GM13976 (cell line): Measurements from ENCODE around the gene TBC1D22A.

Experiments
- DNase-seq: peaks from one replicate; pipeline ENCODE4 v3.0.0; 2012; ENCODE audit warnings: low spot score
- in situ Hi-C: fragments of 300-500 bp; cut with MboI; formaldehyde crosslinking; loops from one replicate; pipeline ENCODE4 v1.12.0; 2022; ENCODE audit warnings: low sequenced_read_pairs, mixed read lengths, inconsistent platforms; ENCODE audit not compliant: unreplicated experiment
- TF ChIP-seq, protein P1 (sequence below): IDR thresholded peaks from 2 replicates; pipeline ENCODE4 v1.5.1; 2012; ENCODE audit warnings: borderline replicate concordance, mild to moderate bottlenecking; ENCODE audit not compliant: insufficient read depth; ENCODE audit errors: extremely low read depth, missing control alignments, control extremely low read depth

The TBC1D22A gene

DNA sequence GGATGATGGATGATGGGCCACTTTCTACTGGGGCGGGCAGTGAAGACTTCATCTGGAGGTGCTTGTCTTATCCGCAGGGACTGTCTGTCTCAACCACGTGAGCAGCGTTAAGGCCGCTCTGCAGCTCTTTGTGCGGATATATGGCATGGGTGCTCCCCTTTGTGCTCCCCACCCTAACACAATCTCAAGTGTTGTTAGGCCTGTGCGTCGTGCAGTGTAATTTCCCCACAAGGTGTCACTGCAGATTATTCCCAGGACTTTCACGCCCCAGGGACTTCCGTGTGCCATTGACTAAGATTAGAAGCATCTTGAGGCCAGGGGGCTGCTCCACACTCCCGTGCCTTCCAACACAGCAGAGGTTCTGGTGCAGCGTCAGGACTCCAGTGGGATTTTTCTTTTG, 65.3 kb downstream of the TBC1D22A start:
- TF ChIP-seq, protein P1, sequence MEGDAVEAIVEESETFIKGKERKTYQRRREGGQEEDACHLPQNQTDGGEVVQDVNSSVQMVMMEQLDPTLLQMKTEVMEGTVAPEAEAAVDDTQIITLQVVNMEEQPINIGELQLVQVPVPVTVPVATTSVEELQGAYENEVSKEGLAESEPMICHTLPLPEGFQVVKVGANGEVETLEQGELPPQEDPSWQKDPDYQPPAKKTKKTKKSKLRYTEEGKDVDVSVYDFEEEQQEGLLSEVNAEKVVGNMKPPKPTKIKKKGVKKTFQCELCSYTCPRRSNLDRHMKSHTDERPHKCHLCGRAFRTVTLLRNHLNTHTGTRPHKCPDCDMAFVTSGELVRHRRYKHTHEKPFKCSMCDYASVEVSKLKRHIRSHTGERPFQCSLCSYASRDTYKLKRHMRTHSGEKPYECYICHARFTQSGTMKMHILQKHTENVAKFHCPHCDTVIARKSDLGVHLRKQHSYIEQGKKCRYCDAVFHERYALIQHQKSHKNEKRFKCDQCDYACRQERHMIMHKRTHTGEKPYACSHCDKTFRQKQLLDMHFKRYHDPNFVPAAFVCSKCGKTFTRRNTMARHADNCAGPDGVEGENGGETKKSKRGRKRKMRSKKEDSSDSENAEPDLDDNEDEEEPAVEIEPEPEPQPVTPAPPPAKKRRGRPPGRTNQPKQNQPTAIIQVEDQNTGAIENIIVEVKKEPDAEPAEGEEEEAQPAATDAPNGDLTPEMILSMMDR, result no peak
- DNase-seq, result no peak
- in situ Hi-C loops, result no loop called here

DNA sequence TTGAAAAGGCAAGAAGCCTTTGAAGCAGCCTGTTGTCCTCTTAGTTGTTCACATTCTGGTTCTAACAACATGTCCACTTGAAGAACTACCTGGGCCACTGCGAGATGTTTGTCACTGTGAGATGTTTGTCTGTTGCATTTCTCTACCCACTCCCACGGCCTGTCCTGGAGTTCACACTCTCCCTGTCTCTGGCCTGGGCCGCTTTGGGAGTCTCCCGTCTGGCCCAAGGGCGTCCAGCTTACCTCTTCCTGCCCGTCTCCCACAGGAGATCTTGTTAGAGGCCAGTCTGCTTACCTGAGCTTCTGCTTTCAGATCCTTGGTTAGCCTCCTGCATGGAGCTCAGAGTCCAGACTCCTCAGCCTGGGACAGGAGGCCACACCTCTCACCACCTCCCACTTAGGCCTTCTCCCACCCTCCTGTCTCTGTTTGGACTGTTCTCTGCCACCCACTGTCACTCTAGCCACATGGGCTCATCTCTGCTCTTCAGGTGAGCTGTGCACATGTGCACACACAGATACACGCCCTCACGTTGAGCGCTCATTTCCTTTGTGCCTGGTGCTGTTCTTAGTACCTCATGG, 66.0 kb downstream of the TBC1D22A start:
- DNase-seq, result no peak
- TF ChIP-seq, protein P1, result no peak
- in situ Hi-C loops, result no loop called here

DNA sequence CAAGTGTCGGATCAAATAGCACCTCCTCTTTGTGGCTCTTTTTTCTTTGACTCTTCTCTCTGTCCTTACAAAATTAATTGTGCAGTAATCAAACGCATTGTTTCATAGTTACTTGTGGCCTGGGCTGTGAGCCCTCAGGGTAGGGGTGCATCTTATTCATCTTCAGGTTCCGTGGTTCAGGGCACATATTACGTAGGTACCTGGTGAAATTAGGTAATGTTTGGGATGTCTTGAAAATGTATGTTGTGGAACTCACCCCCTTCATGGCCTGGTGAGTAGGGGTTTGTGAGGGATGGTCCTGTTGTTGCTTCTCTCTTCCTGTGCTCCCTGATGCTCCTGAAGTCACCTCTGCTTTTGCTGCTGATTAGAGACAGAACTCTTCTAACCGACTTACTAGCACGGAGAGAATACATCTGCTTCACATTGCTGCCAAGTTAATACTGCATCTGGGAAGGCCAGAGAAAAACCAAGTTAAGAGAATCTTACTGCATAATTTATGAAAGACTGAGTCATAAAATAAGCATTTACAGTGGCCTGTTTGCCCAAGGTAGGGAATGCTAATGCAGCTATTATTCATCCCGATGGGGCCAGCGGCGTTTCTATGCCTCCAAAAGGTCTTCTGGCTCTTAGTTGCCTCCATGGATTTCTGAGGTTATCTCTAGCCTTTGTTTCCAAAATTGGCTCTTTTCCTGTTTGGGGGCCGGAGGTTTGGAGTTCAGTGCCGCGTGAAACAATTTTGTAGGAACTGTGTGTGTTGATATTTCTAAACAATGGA, 66.9 kb downstream of the TBC1D22A start:
- DNase-seq, result no peak
- TF ChIP-seq, protein P1, result no peak
- in situ Hi-C loops, result no loop called here

DNA sequence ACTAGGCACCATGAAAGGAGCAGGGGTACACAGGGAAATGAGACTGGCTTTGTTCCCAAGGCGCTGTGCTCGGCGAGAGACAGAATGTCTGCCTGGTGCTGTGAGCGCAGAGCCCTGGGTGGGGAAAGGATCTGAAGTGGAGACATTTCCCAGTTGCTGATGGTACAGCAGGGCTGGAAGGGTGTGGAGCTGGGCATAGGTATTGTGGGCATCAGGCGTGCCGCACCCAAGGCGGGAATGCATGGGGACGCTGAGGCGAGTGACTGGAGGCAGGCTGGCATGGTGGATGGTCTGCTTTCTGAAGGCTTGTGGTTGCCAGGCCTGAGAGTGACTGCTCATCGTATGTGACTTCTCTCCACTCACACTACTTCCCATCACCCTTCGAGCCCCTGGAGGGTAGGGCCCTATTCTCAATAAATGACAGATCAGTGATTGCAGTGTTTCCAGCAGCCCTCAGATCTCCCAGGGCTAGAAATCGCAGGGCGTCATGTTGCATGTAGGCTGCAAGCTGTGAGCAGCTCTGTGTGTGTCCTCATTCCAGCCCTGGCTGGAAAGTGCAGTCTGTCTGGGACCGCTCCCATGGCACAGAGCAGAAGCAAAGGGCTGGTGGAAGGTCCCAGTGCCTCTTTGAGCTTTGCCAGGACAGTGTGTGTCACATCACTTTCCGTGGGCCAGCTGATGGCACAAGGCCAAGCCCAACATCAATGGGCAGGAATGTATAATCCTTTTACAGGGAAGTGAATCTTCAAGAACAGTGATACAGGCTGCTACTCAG, 67.7 kb downstream of the TBC1D22A start:
- TF ChIP-seq, protein P1, result no peak
- no peak for DNase-seq
- in situ Hi-C loops, result no loop called here

DNA sequence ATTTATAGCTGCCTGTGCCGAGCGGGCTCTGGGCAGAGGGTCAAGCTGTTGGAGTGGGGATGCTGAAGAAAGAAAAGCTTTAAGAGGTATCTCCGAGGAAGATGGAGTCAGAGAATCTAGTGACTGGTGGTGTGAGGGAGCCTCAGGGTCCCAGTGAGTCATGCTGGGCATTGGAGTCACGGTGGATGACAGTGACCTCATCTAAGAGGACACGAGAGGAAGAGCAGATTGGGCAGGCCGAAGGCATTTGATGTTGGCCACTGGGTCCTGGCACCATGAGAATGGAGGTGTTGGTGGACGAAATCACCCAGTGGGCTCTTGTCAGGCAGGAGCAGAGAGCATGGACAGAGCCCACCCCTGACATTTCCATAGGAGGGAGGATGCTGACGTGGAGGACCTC, 68.4 kb downstream of the TBC1D22A start:
- TF ChIP-seq, protein P1, result no peak
- no peak for DNase-seq
- in situ Hi-C loops, result no loop called here

DNA sequence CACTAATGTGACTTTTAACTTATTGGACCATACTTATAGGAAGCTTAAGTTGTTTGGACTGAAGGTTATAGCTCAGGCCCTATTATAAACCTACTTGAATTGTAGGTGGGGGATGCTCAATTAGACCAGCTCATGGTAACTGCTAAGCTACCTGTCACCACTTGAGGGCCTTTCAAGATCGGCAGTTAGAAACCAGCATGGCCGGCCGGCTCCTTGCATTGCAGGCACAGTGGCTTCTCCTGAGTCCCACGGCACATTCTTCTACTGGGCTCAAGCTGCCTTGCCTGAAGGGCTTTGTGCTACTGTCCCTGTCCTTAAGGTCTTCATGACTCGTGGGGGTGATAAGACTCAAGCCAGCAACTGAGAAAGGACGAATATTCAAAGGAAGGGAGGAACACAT, 70.8 kb downstream of the TBC1D22A start:
- no peak for DNase-seq
- TF ChIP-seq, protein P1, result no peak
- in situ Hi-C loops, result no loop called here
